GM23338 (cell line): ENCODE results near the gene RNASE8. TPM values are rescaled to one million over a fixed set of nuclear protein-coding genes. Genes with fewer than 3 reads are reported as not detected.

Source experiments
- ATAC-seq: fragments of 200-7000 bp; cut with Tn5 transposase; 3 replicates; pipeline ENCODE4 v1.9.1; 2020
- DNase-seq: peaks from one replicate; pipeline ENCODE4 v3.0.0-alpha.2; 2015; ENCODE audit warnings: low spot score
- H2AFZ ChIP-seq: fragments of 200-600 bp; sonication (generic); 2 replicates; pipeline ENCODE4 v1.8.0; 2016; ENCODE audit warnings: antibody characterized with exemption, mild to moderate bottlenecking, moderate library complexity
- H3F3A ChIP-seq: fragments of 200-600 bp; sonication (generic); replicated peaks from 2 replicates; pipeline ENCODE4 v1.8.0; 2017; ENCODE audit warnings: antibody characterized with exemption, mixed run types, low read depth
- H3K27ac ChIP-seq: fragments of 200-600 bp; sonication (generic); 2 replicates; pipeline ENCODE4 v1.6.1; 2016; ENCODE audit warnings: low read depth
- H3K27me3 ChIP-seq: fragments of 200-600 bp; sonication (generic); 2 replicates; pipeline ENCODE4 v1.8.0; 2016; ENCODE audit warnings: mild to moderate bottlenecking, mixed run types, moderate library complexity; ENCODE audit not compliant: insufficient read depth
- H3K36me3 ChIP-seq: fragments of 200-600 bp; sonication (generic); 2 replicates; pipeline ENCODE4 v1.8.0; 2016; ENCODE audit warnings: mild to moderate bottlenecking; ENCODE audit not compliant: insufficient read depth
- H3K4me1 ChIP-seq: fragments of 200-600 bp; sonication (generic); 2 replicates; pipeline ENCODE4 v1.8.0; 2016; ENCODE audit warnings: mild to moderate bottlenecking, moderate library complexity; ENCODE audit not compliant: insufficient read depth
- H3K4me2 ChIP-seq: fragments of 200-600 bp; sonication (generic); 2 replicates; pipeline ENCODE4 v1.7.1; 2017; ENCODE audit warnings: mixed run types
- H3K4me3 ChIP-seq: fragments of 200-600 bp; sonication (generic); 2 replicates; pipeline ENCODE4 v1.6.1; 2016; ENCODE audit warnings: mixed run types
- H3K79me2 ChIP-seq: fragments of 200-600 bp; sonication (generic); replicated peaks from 2 replicates; pipeline ENCODE4 v1.8.0; 2017; ENCODE audit warnings: mild to moderate bottlenecking; ENCODE audit not compliant: insufficient read depth
- H3K9me2 ChIP-seq: fragments of 200-600 bp; sonication (generic); 2 replicates; pipeline ENCODE4 v1.8.0; 2017; ENCODE audit not compliant: insufficient read depth
- H4K20me1 ChIP-seq: fragments of 200-600 bp; sonication (generic); replicated peaks from 2 replicates; pipeline ENCODE4 v1.8.0; 2017; ENCODE audit warnings: mild to moderate bottlenecking; ENCODE audit not compliant: insufficient read depth
- H3K27ac Mint-ChIP-seq: 2 replicates; pipeline ENCODE4 v1.8.0; 2020; ENCODE audit warnings: inconsistent platforms, mild to moderate bottlenecking, moderate library complexity, mixed read lengths
- H3K27me3 Mint-ChIP-seq: 3 replicates; pipeline ENCODE4 v1.8.0; 2022; ENCODE audit warnings: low read depth, mild to moderate bottlenecking, moderate library complexity, mixed read lengths, inconsistent platforms; ENCODE audit not compliant: insufficient read depth, poor library complexity
- H3K36me3 Mint-ChIP-seq: 3 replicates; pipeline ENCODE4 v1.8.0; 2021; ENCODE audit warnings: low read depth, mild to moderate bottlenecking, inconsistent platforms, moderate library complexity, mixed read lengths
- H3K4me1 Mint-ChIP-seq: 3 replicates; pipeline ENCODE4 v1.8.0; 2020; ENCODE audit warnings: mild to moderate bottlenecking, inconsistent platforms, mixed read lengths
- H3K4me3 Mint-ChIP-seq: 3 replicates; pipeline ENCODE4 v1.8.0; 2021; ENCODE audit warnings: moderate library complexity, mild to moderate bottlenecking, inconsistent platforms, mixed read lengths
- H3K9me3 Mint-ChIP-seq: 3 replicates; pipeline ENCODE4 v1.8.0; 2020; ENCODE audit warnings: moderate library complexity, mild to moderate bottlenecking, inconsistent platforms, mixed read lengths
- CREB1 ChIP-seq: fragments of 250-450 bp; sonication (Bioruptor Pico); IDR thresholded peaks from 2 replicates; pipeline ENCODE4 v1.5.0; 2020; ENCODE audit warnings: low read depth, mild to moderate bottlenecking, moderate library complexity
- CTCF ChIP-seq, 2 experiments: fragments of 200-600 bp in 1 of 2; sonication (generic) in 1 of 2; conservative IDR thresholded peaks; 2 replicates each; pipeline versions ENCODE4 v1.5.1 to v1.6.1; 2016 to 2017; ENCODE audit warnings: antibody characterized with exemption in 2 of 2, low read depth in 2 of 2, mild to moderate bottlenecking in 2 of 2, moderate library complexity in 1 of 2
- EZH2 ChIP-seq: fragments of 200-600 bp; sonication (generic); IDR thresholded peaks from one replicate; pipeline ENCODE4 v1.8.0; 2017; ENCODE audit warnings: antibody characterized with exemption, mild to moderate bottlenecking, low read depth; ENCODE audit not compliant: unreplicated experiment
- EZH2phosphoT487 ChIP-seq: fragments of 200-600 bp; sonication (generic); IDR thresholded peaks from one replicate; pipeline ENCODE4 v1.8.1; 2018; ENCODE audit warnings: antibody characterized with exemption; ENCODE audit not compliant: unreplicated experiment
- JUNB ChIP-seq: IDR thresholded peaks from one replicate; pipeline ENCODE4 v1.6.1; 2016; ENCODE audit warnings: antibody characterized with exemption; ENCODE audit not compliant: unreplicated experiment
- NANOG ChIP-seq: IDR thresholded peaks from 2 replicates; pipeline ENCODE4 v1.6.1; 2016; ENCODE audit warnings: antibody characterized with exemption, borderline replicate concordance
- POLR2AphosphoS5 ChIP-seq: IDR thresholded peaks from 2 replicates; pipeline ENCODE4 v1.6.1; 2016; ENCODE audit warnings: antibody characterized with exemption, low read depth
- REST ChIP-seq: IDR thresholded peaks from one replicate; pipeline ENCODE4 v1.6.1; 2018; ENCODE audit warnings: antibody characterized with exemption; ENCODE audit not compliant: unreplicated experiment
- STAT1 ChIP-seq: IDR thresholded peaks from one replicate; pipeline ENCODE4 v1.6.1; 2016; ENCODE audit warnings: antibody characterized with exemption; ENCODE audit not compliant: unreplicated experiment
- ZNF114 ChIP-seq: fragments of 250-450 bp; sonication (Bioruptor Pico); IDR thresholded peaks from 2 replicates; pipeline ENCODE4 v1.5.0; 2020; ENCODE audit warnings: mild to moderate bottlenecking, moderate library complexity
- ZNF331 ChIP-seq: fragments of 250-450 bp; sonication (Bioruptor Pico); IDR thresholded peaks from 2 replicates; pipeline ENCODE4 v1.5.0; 2020; ENCODE audit warnings: low read depth, mild to moderate bottlenecking, moderate library complexity
- polyA plus RNA-seq: library from polyadenylated mRNA; unstranded; fragments of >200 nt; fragmentation: Nextera tagmentation; extraction: Ambion mirVana; gene quantifications from 2 replicates; pipeline ENCODE4 v1.2.1, GENCODE V29; 2016
- total RNA-seq: library from RNA; depleted of rRNA; stranded (reverse); fragments of >200 nt; shearing (Covaris generic); gene quantifications from 2 replicates; pipeline ENCODE4 v1.2.3, GENCODE V29; 2014
- TF ChIP-seq, protein P1 (sequence below): fragments of 250-450 bp; sonication (Bioruptor Pico); IDR thresholded peaks from 2 replicates; pipeline ENCODE4 v1.5.0; 2020; ENCODE audit warnings: mild to moderate bottlenecking, moderate library complexity

Gene RNASE8
- total and polyA plus RNA-seq, 2 experiments from 2014 or later = not detected

DNA sequence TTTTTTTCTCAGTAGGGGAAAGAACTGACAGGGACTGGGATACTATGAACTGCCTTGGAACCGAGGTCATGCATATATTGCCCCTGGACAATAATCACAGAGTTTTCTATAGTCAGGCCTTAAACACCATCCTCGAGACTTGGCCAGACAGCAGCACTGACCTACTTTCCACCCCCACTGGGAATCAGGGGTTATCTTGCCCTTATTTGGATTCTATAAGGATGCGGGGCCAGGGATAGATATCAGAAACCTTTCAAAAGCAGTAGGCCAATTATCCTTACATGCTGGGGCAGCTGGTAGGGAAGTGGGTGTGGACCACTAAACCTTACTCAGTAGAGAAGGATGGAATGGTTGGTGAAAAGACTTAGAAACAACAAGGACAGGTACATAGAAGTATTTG is 38.8 kb downstream of the RNASE8 start (continued):
- TF ChIP-seq REST = no peak
- TF ChIP-seq EZH2 = no peak
- no peak for TF ChIP-seq POLR2AphosphoS5
- TF ChIP-seq CTCF (conservative IDR thresholded peaks at IDR 0.05; ENCODE audit: low read depth in 2 of 2) = no peak
- no peak for TF ChIP-seq STAT1
- TF ChIP-seq ZNF331 (CRISPR knock-in tag) = no peak
- no peak for TF ChIP-seq CREB1 (CRISPR knock-in tag)
- TF ChIP-seq JUNB = no peak

GRCh38 chr14:21096978-21097635 is 39.5 kb downstream of the RNASE8 start:
- H3K36me3 Mint-ChIP-seq = peaks cover 20% of the 10 kb centered on the region
- H3K4me1 Mint-ChIP-seq = peaks cover 76% of the 10 kb centered on the region
- no peaks in the 10 kb centered on the region for H3K9me2 ChIP-seq
- H3K4me1 ChIP-seq = peaks cover 50% of the 10 kb centered on the region
- H3K79me2 ChIP-seq = peaks cover 51% of the 10 kb centered on the region
- peak overlapping the region; percentile 88 for H3K27ac ChIP-seq
- peak overlapping the region; percentile 92 for H3K4me3 Mint-ChIP-seq
- H2AFZ ChIP-seq = no peak overlapping the region
- peaks cover 3% of the 10 kb centered on the region for H3K36me3 ChIP-seq
- peak overlapping the region; percentile 97 for H3K27ac Mint-ChIP-seq
- DNase-seq (peak; percentile 36), ATAC-seq (no peak)
- peaks cover 27% of the 10 kb centered on the region for H3F3A ChIP-seq
- peak overlapping the region; percentile 98 for H3K4me2 ChIP-seq
- H4K20me1 ChIP-seq = peaks cover 4% of the 10 kb centered on the region; the same call in 1 of the 2 replicates
- no peaks in the 10 kb centered on the region for H3K27me3 ChIP-seq
- peaks cover 8% of the 10 kb centered on the region; the same call in 2 of the 3 replicates for H3K9me3 Mint-ChIP-seq
- peak overlapping the region; percentile 84 for H3K4me3 ChIP-seq
- peaks cover 27% of the 10 kb centered on the region for H3K27me3 Mint-ChIP-seq
- TF ChIP-seq EZH2 (no peak), EZH2phosphoT487 (no peak), POLR2AphosphoS5 (no peak), ZNF114 (CRISPR knock-in tag) (no peak), NANOG (no peak), STAT1 (no peak), JUNB (no peak)
- TF ChIP-seq, protein P1, sequence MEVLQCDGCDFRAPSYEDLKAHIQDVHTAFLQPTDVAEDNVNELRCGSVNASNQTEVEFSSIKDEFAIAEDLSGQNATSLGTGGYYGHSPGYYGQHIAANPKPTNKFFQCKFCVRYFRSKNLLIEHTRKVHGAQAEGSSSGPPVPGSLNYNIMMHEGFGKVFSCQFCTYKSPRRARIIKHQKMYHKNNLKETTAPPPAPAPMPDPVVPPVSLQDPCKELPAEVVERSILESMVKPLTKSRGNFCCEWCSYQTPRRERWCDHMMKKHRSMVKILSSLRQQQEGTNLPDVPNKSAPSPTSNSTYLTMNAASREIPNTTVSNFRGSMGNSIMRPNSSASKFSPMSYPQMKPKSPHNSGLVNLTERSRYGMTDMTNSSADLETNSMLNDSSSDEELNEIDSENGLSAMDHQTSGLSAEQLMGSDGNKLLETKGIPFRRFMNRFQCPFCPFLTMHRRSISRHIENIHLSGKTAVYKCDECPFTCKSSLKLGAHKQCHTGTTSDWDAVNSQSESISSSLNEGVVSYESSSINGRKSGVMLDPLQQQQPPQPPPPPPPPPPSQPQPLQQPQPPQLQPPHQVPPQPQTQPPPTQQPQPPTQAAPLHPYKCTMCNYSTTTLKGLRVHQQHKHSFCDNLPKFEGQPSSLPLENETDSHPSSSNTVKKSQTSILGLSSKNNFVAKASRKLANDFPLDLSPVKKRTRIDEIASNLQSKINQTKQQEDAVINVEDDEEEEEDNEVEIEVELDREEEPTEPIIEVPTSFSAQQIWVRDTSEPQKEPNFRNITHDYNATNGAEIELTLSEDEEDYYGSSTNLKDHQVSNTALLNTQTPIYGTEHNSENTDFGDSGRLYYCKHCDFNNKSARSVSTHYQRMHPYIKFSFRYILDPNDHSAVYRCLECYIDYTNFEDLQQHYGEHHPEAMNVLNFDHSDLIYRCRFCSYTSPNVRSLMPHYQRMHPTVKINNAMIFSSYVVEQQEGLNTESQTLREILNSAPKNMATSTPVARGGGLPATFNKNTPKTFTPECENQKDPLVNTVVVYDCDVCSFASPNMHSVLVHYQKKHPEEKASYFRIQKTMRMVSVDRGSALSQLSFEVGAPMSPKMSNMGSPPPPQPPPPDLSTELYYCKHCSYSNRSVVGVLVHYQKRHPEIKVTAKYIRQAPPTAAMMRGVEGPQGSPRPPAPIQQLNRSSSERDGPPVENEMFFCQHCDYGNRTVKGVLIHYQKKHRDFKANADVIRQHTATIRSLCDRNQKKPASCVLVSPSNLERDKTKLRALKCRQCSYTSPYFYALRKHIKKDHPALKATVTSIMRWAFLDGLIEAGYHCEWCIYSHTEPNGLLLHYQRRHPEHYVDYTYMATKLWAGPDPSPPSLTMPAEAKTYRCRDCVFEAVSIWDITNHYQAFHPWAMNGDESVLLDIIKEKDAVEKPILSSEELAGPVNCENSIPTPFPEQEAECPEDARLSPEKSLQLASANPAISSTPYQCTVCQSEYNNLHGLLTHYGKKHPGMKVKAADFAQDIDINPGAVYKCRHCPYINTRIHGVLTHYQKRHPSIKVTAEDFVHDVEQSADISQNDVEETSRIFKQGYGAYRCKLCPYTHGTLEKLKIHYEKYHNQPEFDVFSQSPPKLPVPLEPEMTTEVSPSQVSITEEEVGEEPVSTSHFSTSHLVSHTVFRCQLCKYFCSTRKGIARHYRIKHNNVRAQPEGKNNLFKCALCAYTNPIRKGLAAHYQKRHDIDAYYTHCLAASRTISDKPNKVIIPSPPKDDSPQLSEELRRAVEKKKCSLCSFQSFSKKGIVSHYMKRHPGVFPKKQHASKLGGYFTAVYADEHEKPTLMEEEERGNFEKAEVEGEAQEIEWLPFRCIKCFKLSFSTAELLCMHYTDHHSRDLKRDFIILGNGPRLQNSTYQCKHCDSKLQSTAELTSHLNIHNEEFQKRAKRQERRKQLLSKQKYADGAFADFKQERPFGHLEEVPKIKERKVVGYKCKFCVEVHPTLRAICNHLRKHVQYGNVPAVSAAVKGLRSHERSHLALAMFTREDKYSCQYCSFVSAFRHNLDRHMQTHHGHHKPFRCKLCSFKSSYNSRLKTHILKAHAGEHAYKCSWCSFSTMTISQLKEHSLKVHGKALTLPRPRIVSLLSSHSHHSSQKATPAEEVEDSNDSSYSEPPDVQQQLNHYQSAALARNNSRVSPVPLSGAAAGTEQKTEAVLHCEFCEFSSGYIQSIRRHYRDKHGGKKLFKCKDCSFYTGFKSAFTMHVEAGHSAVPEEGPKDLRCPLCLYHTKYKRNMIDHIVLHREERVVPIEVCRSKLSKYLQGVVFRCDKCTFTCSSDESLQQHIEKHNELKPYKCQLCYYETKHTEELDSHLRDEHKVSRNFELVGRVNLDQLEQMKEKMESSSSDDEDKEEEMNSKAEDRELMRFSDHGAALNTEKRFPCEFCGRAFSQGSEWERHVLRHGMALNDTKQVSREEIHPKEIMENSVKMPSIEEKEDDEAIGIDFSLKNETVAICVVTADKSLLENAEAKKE (CRISPR knock-in tag) = no peak
